ENCODE data around the gene DUS4L. TPM values are rescaled to one million over a fixed set of nuclear protein-coding genes. Genes with fewer than 3 reads are reported as not detected.

Gene DUS4L
- total RNA-seq, 1 experiment from 2014 or later: 15.3 TPM

DNA sequence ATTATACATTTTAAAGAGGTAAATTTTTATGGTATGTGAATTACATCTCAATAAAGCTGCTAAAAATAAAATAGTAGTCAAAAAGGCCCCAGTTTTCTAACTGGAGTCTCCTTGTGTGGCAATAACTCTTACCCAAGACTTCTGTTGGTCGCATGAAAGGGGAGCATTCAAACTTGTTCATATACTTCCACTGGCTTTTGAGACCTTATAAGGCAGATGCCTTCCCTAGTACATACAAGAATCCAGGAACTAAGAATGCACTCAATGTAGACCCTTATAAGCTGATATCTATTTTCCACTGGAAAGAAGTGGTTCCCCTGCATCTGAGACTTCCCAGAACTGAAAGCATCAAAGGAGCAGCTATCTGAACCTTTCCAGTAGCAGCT, 29.2 kb downstream of the DUS4L start:
- ATAC-seq (no peak), DNase-seq (ENCODE audit: low spot score) (no peak)
- Mint-ChIP-seq H3K36me3 (peaks cover 15% of the 10 kb centered on the region), H3K27me3 (ENCODE audit: low read depth) (no peaks in the 10 kb centered on the region), H3K27ac (no peak overlapping the region), H3K4me1 (peaks cover 6% of the 10 kb centered on the region), H3K9me3 (peaks cover 6% of the 10 kb centered on the region), H3K4me3 (no peak overlapping the region)
- ChIA-PET POLR2A (no interaction called here), CTCF (no interaction called here)
- no peak for TF ChIP-seq SMAD4 (CRISPR knock-in tag; IDR thresholded peaks at IDR 0.05)

DNA sequence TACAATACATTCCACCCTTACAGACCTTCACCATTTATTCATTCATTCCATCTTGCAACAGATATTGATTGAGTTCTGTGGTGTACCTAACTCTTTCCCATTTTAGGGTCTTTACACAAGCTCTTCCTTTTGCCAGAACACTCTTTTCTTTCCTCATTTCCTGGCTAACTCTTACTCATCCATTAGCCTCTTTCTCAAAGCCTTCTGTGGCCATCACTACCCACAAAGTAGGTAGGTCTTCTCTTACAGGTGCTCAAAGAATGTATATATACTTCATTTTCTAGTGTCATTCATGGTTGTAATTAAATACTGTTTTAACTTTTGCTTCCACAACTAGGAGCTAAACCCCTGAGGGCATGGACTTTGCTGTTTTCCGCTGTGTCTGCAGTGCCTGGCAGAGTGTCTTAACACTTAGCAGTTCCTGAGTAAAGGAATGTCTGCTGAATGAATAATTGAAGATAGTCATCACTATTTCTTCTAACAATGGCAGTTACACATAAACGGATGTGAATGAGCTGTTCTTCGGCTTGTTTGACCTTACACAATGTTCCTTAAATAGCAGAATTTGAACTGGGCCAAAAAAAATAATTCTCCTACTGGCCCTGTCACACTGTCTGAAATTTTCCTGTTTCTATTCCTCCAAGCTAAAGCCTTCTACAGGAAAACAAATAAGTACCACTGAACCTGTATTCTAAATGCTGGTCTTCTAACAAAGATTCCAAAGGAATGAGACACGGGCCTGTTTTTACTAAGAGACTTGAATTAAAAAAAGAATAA, 31.4 kb downstream of the DUS4L start:
- H3K27me3 Mint-ChIP-seq (ENCODE audit: low read depth): no peaks in the 10 kb centered on the region
- CTCF ChIA-PET: interaction anchor here (1.3 kb wide), 1 partner anchor 66 kb away, joined by 3 read pairs; no protein-coding TSS in a partner anchor
- POLR2A ChIA-PET: no interaction called here
- H3K9me3 Mint-ChIP-seq: no peaks in the 10 kb centered on the region
- DNase-seq (ENCODE audit: low spot score) (no peak), ATAC-seq (no peak)
- TF ChIP-seq ZNF317 (CRISPR knock-in tag; IDR thresholded peaks at IDR 0.05; ENCODE audit: borderline replicate concordance, low read depth) (no peak), TEAD4 (CRISPR knock-in tag; IDR thresholded peaks at IDR 0.05) (no peak), OVOL2 (CRISPR knock-in tag; IDR thresholded peaks at IDR 0.05; ENCODE audit: borderline replicate concordance) (no peak), TCF7 (CRISPR knock-in tag; IDR thresholded peaks at IDR 0.05; ENCODE audit: low read depth) (no peak)
- TF ChIP-seq, protein P1, sequence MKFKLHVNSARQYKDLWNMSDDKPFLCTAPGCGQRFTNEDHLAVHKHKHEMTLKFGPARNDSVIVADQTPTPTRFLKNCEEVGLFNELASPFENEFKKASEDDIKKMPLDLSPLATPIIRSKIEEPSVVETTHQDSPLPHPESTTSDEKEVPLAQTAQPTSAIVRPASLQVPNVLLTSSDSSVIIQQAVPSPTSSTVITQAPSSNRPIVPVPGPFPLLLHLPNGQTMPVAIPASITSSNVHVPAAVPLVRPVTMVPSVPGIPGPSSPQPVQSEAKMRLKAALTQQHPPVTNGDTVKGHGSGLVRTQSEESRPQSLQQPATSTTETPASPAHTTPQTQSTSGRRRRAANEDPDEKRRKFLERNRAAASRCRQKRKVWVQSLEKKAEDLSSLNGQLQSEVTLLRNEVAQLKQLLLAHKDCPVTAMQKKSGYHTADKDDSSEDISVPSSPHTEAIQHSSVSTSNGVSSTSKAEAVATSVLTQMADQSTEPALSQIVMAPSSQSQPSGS (CRISPR knock-in tag; IDR thresholded peaks at IDR 0.05; ENCODE audit: borderline replicate concordance, low read depth): no peak
- peaks cover 5% of the 10 kb centered on the region; the same call in 1 of the 2 replicates for H3K36me3 Mint-ChIP-seq
- H3K27ac Mint-ChIP-seq: no peak overlapping the region
- H3K4me1 Mint-ChIP-seq: peaks cover 6% of the 10 kb centered on the region
- H3K4me3 Mint-ChIP-seq: no peak overlapping the region

DNA sequence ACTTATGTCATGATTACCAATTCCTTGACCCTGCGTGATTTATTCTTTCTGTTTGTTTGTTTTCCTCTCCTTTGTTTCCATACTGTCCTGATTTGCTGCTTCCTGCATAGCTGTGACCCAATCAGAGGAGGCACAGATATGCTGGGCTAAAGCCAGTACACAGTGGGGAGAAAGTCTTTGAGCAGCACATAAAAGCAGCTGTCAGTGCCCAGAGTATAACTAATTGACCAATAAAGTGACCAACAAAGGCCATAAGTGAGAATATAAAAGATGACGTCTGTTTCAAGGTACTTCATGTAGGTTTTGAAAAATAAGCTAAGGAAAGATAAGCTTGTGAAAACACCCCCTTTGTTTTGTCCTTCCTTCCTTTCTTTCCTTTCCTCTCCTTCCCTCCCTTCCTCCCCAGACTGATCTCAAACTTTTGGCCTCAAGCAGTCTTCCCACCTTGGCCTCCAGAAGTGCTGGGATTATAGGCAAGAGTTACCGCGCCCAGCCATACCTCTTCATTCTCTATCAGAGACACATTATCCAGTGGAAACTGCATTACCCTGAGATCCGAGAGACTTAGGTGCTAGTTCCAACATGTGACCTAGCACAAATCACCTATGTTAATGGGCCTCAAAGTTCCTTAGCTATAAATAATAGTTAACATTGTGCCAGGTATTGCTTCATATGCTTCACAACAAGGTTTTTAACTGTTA, 33.3 kb downstream of the DUS4L start:
- ChIA-PET POLR2A (no interaction called here), CTCF (interaction anchor here (1.3 kb wide), 1 partner anchor 134 kb away, joined by 3 read pairs; no protein-coding TSS in a partner anchor)
- H3K9me3 Mint-ChIP-seq: no peaks in the 10 kb centered on the region
- H3K4me3 Mint-ChIP-seq: no peak overlapping the region
- H3K36me3 Mint-ChIP-seq: peaks cover 5% of the 10 kb centered on the region; the same call in 1 of the 2 replicates
- peaks cover 6% of the 10 kb centered on the region for H3K4me1 Mint-ChIP-seq
- peak; percentile 68 for ATAC-seq
- no peaks in the 10 kb centered on the region for H3K27me3 Mint-ChIP-seq (ENCODE audit: low read depth)
- DNase-seq (ENCODE audit: low spot score): no peak
- peak overlapping the region; percentile 43 for H3K27ac Mint-ChIP-seq
- no peak for TF ChIP-seq ESRRA (CRISPR knock-in tag; IDR thresholded peaks at IDR 0.05; ENCODE audit: borderline replicate concordance)
- no peak for TF ChIP-seq JUN (CRISPR knock-in tag; IDR thresholded peaks at IDR 0.05)
- TF ChIP-seq ATF6 (CRISPR knock-in tag; IDR thresholded peaks at IDR 0.05): no peak
- TF ChIP-seq, protein P2, sequence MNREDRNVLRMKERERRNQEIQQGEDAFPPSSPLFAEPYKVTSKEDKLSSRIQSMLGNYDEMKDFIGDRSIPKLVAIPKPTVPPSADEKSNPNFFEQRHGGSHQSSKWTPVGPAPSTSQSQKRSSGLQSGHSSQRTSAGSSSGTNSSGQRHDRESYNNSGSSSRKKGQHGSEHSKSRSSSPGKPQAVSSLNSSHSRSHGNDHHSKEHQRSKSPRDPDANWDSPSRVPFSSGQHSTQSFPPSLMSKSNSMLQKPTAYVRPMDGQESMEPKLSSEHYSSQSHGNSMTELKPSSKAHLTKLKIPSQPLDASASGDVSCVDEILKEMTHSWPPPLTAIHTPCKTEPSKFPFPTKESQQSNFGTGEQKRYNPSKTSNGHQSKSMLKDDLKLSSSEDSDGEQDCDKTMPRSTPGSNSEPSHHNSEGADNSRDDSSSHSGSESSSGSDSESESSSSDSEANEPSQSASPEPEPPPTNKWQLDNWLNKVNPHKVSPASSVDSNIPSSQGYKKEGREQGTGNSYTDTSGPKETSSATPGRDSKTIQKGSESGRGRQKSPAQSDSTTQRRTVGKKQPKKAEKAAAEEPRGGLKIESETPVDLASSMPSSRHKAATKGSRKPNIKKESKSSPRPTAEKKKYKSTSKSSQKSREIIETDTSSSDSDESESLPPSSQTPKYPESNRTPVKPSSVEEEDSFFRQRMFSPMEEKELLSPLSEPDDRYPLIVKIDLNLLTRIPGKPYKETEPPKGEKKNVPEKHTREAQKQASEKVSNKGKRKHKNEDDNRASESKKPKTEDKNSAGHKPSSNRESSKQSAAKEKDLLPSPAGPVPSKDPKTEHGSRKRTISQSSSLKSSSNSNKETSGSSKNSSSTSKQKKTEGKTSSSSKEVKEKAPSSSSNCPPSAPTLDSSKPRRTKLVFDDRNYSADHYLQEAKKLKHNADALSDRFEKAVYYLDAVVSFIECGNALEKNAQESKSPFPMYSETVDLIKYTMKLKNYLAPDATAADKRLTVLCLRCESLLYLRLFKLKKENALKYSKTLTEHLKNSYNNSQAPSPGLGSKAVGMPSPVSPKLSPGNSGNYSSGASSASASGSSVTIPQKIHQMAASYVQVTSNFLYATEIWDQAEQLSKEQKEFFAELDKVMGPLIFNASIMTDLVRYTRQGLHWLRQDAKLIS (CRISPR knock-in tag; IDR thresholded peaks at IDR 0.05; ENCODE audit: borderline replicate concordance): no peak
- TF ChIP-seq SMAD3 (CRISPR knock-in tag; IDR thresholded peaks at IDR 0.05; ENCODE audit: borderline replicate concordance): no peak
- no peak for TF ChIP-seq FOXJ3 (CRISPR knock-in tag; IDR thresholded peaks at IDR 0.05; ENCODE audit: borderline replicate concordance)
- TF ChIP-seq GRHL2 (CRISPR knock-in tag; IDR thresholded peaks at IDR 0.05; ENCODE audit: insufficient replicate concordance, severe bottlenecking): no peak
- TF ChIP-seq ELF4 (CRISPR knock-in tag; IDR thresholded peaks at IDR 0.05; ENCODE audit: low read depth): no peak
- TF ChIP-seq NFATC4 (CRISPR knock-in tag; IDR thresholded peaks at IDR 0.05): no peak
- TF ChIP-seq ZNF263 (CRISPR knock-in tag; IDR thresholded peaks at IDR 0.05; ENCODE audit: low read depth): no peak
- TF ChIP-seq ZNF416 (CRISPR knock-in tag; IDR thresholded peaks at IDR 0.05): no peak
- no peak for TF ChIP-seq ATF1 (CRISPR knock-in tag; IDR thresholded peaks at IDR 0.05)
- TF ChIP-seq MYBL2 (CRISPR knock-in tag; IDR thresholded peaks at IDR 0.05): no peak
- no peak for TF ChIP-seq ZNF512 (CRISPR knock-in tag; IDR thresholded peaks at IDR 0.05; ENCODE audit: borderline replicate concordance)
